Cardiac muscle cell (in vitro differentiated cells and primary cell): ENCODE data around the gene UBALD2. TPM values are rescaled to one million over a fixed set of nuclear protein-coding genes. Genes with fewer than 3 reads are reported as not detected.

Experiments used
- DNase-seq, 2 donors: peaks; one replicate each; pipeline versions ENCODE4 v3.0.0 to v3.0.0-alpha.2; 2010 to 2017; ENCODE audit warnings: low read depth in 1 of 2, low spot score in 1 of 2
- H3K27ac ChIP-seq: fragments of 200-600 bp; sonication (generic); 2 replicates; pipeline ENCODE4 v1.5.1; 2016
- H3K27me3 ChIP-seq: fragments of 200-600 bp; sonication (generic); 2 replicates; pipeline ENCODE4 v1.6.0; 2016; ENCODE audit warnings: control low read depth
- H3K36me3 ChIP-seq: fragments of 200-600 bp; sonication (generic); 2 replicates; pipeline ENCODE4 v1.5.1; 2016; ENCODE audit warnings: control low read depth
- H3K4me1 ChIP-seq: fragments of 200-600 bp; sonication (generic); 2 replicates; pipeline ENCODE4 v1.8.1; 2017; ENCODE audit warnings: low read depth, mild to moderate bottlenecking, mixed run types
- H3K4me3 ChIP-seq: fragments of 200-600 bp; sonication (generic); 2 replicates; pipeline ENCODE4 v1.5.1; 2016; ENCODE audit warnings: mild to moderate bottlenecking
- H3K9me3 ChIP-seq: fragments of 200-600 bp; sonication (generic); 2 replicates; pipeline ENCODE4 v1.5.1; 2017; ENCODE audit warnings: low read depth, mild to moderate bottlenecking, control low read depth
- CTCF ChIP-seq: IDR thresholded peaks from 2 replicates; pipeline ENCODE4 v1.5.1; 2012; ENCODE audit warnings: low read depth, mild to moderate bottlenecking, low read length
- polyA plus RNA-seq: library from polyadenylated mRNA; unstranded; fragments of >200 nt; fragmentation: Nextera tagmentation; extraction: Ambion mirVana; gene quantifications from 2 replicates; pipeline ENCODE4 v1.2.1, GENCODE V29; 2016
- total RNA-seq: library from RNA; depleted of rRNA; stranded (reverse); fragments of >200 nt; gene quantifications from 2 replicates; pipeline ENCODE4 v1.2.3, GENCODE V29; 2016

UBALD2 gene
- total and polyA plus RNA-seq, 2 experiments from 2014 or later = 13.2 to 23.2 TPM

GRCh38 chr17:76232342-76232741 lies 32.8 kb upstream of the UBALD2 start:
- Histone ChIP-seq H3K27ac (no peak overlapping the region), H3K36me3 (no peaks in the 10 kb centered on the region), H3K4me3 (no peak overlapping the region), H3K9me3 (no peaks in the 10 kb centered on the region), H3K4me1 (no peaks in the 10 kb centered on the region), H3K27me3 (peaks cover 14% of the 10 kb centered on the region)
- no peak for TF ChIP-seq CTCF
- no peak for DNase-seq

DNA sequence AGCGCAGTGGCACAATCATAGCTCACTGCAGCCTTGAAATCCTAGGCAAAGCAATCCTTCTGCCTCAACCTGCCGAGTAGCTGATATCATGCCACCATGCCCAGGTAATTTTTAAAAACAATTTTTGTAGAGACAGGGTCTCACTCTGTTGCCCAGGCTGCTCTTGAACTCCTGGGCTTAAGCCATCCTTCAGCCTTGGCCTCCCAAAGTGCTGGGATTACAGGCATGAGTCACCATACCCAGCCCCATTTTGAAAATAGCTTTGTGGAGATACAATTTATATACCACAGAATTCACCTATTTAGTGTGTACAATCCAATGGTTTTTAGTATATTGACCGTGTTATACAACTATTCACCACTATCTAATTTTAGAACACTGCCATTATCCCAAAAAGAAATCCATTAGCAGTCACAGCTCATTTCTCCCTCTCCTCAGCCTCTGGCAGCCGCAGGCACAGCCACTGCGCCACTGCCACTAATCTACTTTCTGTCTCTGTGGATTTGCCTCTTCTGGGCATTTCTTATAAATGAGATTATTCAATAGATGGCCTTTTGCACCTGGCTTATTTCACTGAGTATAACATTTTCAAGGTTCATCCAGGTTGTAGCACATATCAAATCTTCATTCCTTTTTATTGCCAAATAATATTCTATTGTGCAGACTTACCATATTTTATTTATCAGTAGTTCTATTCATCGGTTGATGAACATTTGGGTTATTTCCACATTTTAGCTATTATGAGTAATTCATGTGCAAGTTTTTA lies 31.4 kb upstream of the UBALD2 start:
- DNase-seq = no peak
- no peak for TF ChIP-seq CTCF
- peaks cover 25% of the 10 kb centered on the region for H3K27me3 ChIP-seq
- no peak overlapping the region for H3K4me3 ChIP-seq
- H3K27ac ChIP-seq = no peak overlapping the region
- no peaks in the 10 kb centered on the region for H3K4me1 ChIP-seq
- no peaks in the 10 kb centered on the region for H3K9me3 ChIP-seq
- H3K36me3 ChIP-seq = no peaks in the 10 kb centered on the region

GRCh38 chr17:76234354-76234679 lies 30.8 kb upstream of the UBALD2 start:
- Histone ChIP-seq H3K4me1 (no peaks in the 10 kb centered on the region), H3K27me3 (peaks cover 29% of the 10 kb centered on the region), H3K27ac (no peak overlapping the region), H3K9me3 (no peaks in the 10 kb centered on the region), H3K36me3 (no peaks in the 10 kb centered on the region), H3K4me3 (no peak overlapping the region)
- TF ChIP-seq CTCF = no peak
- no peak for DNase-seq

GRCh38 chr17:76235883-76236282 lies 29.3 kb upstream of the UBALD2 start:
- no peak for DNase-seq
- Histone ChIP-seq H3K27me3 (peaks cover 29% of the 10 kb centered on the region), H3K4me3 (no peak overlapping the region), H3K4me1 (no peaks in the 10 kb centered on the region), H3K36me3 (no peaks in the 10 kb centered on the region), H3K9me3 (no peaks in the 10 kb centered on the region), H3K27ac (no peak overlapping the region)
- no peak for TF ChIP-seq CTCF

GRCh38 chr17:76236603-76237002 lies 28.5 kb upstream of the UBALD2 start:
- Histone ChIP-seq H3K9me3 (no peaks in the 10 kb centered on the region), H3K36me3 (no peaks in the 10 kb centered on the region), H3K4me1 (no peaks in the 10 kb centered on the region), H3K27me3 (peaks cover 29% of the 10 kb centered on the region), H3K27ac (no peak overlapping the region), H3K4me3 (no peak overlapping the region)
- TF ChIP-seq CTCF = no peak
- DNase-seq = no peak
